GM19025 (cell line): Measurements from ENCODE around the gene PDE4D.
"Not testable (repeated sequence)": the region's sequence is repeated elsewhere in the genome, so short reads cannot be mapped to it uniquely, and the experiment has no call there.

Experiments used
- ATAC-seq: cut with Tn5 transposase; IDR thresholded peaks from one replicate; pipeline ENCODE4 v1.9.1; 2021; ENCODE audit warnings: mild to moderate bottlenecking, low read depth, moderate library complexity; ENCODE audit not compliant: unreplicated experiment

PDE4D gene

DNA sequence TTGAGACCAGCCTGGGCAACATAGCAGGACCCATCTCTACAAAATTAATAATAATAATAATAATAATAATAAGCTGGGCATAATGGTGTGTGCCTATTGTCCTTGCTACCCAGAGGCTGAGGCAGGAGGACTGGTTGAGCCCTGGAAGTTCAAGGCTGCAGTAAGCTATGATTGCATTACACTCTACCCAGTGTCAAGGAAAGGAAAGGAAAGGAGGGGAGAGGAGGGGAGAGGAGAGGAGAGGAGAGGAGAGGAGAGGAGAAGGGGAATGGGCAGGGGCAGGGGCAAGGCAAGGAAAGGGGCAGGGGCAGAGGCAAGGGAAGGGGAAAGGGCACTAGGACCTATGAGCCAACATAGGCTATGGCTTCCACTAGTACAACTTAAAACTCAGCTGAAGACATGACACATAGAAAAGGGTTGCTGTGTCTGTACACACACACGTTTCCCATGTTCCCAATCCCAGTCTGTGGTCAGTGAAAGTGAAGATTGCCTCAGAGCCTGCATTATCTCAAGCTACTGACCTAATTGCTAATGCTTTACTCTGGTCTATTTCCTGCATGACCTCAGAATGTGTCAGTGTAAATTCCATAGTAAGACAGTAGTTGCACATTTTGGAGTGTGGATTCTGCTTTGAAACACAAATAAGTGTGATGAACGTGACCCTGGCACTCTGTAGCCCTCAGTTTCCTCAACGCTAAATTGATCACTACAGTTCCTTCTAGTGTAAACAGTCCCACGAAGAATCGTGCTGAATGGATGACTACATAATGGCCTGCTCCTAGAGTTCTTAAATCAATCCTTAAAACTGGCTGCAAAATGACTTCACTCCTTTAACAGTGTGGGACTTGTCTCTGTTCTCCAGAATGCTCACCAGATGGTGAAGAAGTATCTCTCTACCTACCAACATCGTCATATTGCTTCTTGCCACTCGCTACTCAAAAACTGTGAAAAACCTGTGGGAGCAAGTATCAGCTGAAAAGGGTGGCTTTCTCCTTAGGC, 813.6 kb downstream of the PDE4D start:
- no peak for ATAC-seq

DNA sequence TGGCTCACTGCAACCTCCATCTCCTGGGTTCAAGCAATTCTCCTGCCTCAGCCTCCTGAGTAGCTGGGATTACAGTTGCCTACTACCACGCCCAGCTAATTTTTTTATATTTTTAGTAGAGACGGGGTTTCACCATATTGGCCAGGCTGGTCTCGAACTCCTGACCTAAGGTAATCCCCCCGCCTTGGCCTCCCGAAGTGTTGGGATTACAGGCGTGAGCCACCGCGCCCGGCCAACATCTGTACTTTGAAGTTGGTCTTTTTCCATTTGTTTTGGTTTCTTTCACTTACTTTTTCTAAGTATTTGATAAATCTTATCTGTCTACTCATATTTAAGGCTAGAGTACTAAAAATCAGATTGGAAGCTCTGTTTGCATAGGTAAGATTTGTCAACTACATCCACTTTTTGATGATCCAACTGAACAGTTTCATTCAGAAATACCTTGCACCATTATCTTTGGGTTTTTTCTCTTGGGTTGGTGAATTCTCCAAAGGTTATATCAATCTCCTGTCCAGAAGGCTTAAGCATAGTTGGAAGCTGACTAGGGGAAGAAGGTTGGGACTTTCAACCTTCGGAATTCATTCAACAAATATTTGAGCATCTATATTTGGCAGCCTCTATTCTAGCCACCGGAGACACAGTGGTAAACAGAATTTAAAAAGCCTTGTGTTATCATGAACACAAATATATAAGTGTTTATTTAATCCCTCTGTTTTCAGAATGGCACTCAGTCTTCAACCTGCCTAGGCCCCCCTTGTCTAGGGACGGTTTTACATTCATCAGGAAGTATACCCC, 821.6 kb downstream of the PDE4D start:
- no peak for ATAC-seq

DNA sequence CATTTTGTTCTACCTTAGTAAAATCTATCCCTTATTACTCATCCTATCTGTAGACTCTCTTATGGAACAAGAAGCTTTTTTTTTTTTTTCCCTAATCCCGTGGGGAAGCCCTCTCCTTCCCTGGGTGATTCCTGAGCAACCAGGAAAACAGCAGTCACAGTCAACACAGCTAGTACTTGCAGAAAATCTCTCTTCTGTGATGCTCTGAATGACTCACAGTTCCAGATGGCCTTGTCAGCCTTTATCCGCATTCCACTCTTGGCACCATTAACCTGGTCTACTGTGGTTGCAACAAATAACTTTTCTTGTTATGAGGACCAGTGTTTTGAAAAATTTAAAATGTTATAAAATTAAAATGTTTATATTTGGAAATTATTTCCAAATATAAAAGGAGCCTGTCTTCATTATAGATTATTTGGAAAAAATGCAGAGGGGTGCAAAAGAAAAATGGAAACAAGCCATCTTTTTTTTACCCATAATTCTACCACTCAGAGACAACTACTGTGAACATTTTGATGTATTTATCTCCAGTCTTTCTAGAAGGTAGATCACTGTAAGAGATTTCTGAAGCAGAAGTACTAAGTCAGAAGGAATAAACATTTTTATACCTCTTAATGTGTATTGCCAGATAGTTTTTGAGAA, 824.0 kb downstream of the PDE4D start:
- no peak for ATAC-seq

DNA sequence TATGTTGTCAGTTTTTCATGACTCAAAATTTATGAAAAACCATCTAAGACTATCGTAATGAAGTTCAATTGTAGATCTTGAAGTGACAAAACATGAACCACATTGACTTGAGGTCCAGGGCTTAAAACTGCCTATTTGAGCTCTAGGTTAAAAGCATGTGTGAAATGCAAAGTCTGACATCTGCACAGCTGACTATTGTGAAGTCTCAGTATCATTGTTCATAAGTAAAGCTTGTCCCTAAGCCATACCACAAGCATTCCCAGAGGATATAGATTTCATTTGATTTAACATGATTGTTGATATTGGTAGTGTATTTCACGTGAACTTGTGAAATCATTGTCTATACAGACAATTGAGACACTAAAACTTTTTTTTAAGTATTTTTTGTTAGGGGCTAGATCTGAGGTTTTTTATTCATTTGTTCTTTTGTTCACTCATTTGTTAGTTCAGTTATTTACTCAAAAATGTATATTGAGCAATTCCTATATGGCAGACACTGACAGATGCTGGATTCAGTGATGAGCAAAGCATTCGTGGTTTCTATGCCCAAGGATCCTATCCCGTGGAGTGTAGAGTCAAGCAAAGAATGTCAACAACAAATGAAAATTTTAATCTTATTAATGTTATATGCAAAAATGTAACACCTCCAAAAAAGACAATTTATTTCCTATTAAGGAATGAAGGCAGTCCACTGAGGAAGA, 825.4 kb downstream of the PDE4D start:
- ATAC-seq = no peak

DNA sequence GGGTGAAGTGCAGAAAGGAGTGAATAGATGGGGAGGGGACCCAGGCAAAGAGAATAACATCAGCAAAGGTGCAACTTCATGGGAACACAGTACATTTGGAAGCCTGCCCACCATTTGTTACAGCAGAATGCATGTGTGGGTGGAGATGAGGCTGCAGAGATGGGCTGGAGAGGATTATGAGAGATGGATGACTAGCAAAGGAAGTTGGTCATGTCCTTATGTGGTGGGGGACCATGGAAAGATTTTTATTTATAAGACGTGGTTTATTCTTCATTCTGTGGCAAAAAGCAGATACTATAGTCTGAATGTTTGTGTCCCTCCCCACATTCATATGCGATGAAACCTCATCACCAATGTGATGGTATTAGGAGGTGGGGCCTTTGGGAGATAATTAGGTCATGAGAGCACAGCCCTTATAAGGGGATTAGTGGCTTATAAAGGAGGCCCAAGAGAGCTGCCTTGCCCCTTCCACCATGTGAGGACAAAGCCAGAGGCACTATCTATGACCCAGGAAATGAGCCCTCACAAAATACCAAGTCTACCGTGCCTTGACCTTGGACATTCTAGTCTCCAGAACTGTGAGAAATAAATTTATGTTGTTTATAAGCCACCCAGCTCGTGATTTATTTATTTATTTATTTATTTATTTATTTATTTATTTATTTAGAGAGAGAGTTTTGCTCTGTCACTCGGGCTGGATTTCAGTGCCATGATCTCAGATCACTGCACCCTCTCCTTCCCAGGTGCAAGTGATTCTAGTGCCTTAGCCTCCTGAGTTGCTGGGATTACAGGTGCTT, 827.0 kb downstream of the PDE4D start:
- no peak for ATAC-seq

DNA sequence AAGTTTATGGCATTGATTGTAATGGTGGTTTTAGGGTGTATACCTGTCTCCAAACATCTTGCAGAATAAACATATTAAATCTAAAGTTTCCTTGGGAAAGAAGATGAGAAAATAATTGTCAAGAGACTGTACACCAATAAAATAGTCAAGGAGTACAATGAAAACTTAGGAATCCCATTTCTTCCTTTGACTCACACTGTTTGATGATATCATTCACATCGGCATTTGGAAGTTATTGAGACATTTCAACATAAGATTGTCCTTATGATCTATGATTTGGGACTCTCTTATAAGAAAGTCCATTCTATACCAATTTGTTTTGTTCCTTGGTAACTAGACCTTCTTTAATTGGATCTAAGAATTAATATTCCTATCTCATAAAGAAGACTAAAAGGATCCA, 828.0 kb downstream of the PDE4D start:
- no peak for ATAC-seq

DNA sequence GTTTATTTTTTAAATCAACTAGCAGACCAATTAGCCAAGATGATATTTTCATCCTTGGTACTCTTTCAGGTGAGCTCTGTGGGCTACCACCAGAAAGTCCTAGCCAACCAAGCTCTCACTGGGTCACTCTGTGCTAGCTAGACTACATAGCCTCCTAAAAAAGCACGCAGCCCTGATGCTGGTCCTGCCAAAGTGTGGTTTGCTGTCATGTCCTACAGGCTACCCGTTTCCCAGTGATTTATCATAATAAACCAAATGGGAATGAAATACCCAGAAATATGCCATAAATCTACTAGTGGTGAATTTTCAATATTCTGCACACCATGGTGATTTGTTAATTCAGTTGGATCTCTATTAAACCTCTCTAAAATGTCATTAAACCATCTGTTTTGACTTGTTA, 829.2 kb downstream of the PDE4D start:
- no peak for ATAC-seq

DNA sequence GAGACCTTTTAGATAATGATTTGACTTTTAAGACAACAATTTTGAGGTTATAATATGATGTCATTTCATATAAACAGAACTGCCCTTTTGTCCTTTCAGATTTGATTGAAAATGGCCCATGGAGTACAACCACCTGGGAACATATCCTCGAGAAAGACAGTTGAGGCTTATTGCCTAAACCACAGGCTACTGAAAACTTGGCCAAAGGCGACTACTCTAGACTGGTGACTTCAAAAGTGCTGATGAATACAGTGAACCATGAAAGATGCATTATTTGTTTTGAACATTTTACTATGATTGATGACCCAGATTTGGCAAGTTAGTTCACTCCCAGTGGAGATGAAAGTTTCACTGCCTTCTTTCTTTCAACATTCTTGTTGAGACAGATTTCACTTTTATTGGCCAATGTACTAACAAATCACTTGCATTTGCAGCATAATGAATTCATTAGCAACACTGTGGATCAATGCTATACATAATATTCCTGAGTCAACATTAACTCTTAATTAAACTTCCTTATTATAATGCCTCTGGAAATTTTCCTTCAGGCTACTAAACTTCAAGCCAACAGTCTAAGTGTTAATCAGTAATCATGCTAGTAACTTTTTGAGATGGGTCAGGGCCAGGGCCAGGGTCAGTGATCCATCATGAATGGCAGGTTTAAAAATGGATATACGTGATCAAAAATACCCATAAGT, 830.4 kb downstream of the PDE4D start:
- ATAC-seq = no peak

DNA sequence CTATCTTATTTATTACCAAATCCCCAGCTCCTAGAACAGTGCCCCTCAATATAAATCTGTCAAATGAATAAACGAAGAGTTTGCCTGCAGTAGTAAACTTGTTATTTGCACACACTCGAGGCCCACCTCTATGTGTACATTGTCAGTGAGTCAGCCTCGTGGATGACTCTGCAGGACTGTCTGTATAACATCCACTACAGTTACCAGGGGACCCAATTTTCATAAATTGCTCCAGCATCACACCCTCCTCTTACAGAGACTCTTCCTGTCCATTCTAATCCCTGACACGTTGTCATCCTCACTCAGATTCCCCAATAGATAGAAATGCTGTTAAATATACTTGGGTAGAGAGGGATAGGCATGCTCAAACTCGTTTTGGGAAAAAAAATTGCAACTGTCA, 832.1 kb downstream of the PDE4D start:
- no peak for ATAC-seq

DNA sequence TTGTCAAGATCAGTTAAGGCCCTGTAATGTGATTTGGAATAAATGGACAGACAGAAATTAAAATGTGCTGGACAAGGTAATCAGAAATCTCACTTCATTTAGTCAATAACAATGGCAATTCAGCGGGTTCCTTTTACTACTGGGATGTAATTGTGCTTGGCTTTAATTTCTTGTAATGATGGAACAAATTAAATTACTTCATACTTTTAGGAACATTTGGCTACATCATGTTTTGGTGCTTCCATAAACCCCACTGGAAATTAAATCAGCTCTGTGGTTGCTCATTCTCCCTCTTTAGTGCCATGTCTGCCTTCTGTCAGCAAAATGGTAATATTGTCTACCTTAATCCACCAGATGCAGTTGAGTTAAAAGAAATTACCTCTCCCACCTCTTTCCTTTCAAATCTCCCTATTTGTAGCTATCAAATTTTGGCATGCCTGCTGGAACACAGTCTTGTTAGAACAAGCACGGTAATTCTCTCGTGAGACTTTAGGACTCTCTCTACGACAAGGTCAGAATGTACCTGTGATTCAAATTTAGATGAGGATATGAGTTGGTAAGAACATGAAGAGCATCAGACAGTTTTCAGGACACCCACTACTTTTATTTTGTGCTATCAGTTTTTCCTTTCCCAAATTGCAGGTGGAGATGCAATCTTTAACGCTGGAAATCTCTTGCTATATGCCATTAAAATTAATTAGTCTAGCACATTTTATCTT, 834.4 kb downstream of the PDE4D start:
- no peak for ATAC-seq

DNA sequence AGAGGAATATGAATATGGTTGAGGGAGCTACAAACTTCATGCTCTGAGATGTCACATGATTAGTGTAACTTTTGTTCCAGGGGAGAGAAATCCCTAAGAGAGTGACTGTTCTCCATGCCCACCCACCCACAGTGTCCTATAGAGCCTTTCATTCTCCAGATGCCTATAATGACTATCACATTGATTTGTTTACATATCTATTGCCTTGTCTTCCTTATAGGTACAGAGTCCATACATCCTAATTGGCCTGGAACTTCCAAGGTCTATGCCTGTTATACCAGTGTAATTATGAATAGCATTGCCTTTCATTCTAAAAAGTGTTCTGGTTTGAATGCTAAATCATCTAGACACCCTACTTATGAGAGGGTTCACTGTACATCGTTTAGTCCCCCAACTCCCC, 835.3 kb downstream of the PDE4D start:
- ATAC-seq = no peak

DNA sequence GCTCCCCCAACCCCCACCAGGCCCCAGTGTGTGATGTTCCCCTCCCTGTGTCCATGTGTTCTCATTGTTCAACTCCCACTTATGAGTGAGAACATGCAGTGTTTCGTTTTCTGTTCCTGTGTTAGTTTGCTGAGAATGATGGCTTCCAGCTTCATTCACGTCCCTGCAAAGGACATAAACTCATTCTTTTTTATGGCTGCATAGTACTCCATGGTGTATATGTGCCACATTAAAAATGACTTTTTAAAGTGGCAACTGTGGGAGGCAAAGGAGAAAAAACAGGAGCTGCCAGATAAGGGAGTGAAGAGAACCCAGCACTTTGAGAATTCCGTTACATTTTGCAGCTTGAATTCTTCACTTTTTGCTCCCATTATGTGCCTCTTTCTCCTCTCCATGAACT, 836.9 kb downstream of the PDE4D start:
- not testable (repeated sequence) for ATAC-seq

DNA sequence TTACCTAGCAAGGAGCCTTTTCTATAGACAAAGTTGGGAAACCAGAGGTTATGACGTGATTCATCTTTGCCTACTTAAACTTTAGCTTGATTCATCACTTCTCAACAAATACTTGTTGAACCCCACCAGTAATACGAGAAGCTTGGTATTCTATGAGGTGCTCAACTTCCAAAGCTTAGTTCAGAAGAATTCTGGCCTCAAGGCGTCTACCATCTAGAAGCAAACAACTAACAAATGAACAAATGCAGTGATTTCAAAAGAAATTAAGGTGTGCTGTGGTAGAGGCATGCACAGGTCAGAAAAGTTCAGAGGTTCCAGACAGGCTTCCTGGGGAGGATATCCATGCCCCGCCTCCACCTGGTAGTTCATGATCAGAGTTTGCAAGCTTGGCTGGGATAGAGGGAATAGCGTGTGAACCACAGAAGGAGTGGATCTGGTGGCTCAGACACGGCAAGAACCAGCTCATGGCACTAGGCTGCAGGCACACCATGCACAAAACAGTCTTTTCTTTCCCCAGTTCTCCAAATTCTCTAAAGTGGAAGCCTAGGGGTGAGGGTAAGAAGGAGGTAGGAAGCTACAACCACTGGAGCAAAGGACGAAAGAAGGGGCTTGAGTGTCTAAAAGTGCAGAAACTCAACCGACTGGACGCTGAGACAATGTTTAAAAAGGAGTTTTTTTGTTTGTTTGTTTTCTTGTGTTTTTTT, 837.6 kb downstream of the PDE4D start:
- ATAC-seq = no peak

DNA sequence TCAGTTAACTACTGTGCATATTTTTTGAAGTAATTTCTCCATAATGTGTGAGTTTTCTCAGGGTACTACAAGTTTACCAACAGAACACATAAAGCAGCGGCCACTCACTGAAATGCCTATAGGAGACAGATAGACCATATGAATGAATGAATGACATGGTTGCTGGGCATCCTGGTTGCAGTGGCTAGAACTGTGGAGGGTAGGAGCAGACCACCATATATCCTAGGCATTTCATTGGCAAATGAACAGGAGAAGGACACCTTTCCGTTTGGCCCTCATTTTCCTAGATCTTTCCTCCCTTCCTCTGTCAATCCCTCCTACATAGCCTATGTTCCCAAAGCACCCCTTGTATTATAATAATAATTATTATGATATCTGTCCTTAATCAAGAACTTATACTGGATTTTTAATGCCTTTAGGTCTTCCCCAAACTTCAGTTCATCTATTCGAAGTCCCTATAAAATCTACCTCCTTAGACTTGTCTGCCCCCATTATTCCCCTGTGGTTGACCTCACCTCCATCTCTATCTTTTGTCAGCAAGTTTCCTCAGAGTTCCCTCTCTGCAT, 838.5 kb downstream of the PDE4D start:
- ATAC-seq = no peak

DNA sequence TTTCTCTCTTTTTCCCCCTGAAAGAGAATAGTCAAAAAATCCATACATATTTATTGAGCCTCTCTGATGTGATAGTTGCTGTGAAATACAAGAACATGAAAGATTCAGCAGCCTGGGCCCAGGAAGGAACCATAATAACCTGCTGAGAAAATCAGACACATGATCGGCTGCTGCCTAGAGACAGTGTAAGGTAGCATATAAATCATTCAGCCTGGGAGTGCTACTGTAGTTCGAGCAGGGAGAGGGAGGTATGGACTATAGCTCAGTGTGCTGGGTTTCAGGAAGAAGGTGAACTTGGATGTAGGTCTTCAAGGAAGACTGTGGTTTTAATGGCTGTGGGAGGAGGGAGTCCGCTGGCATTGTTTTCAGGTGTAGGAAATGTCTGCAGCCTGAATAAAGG, 841.6 kb downstream of the PDE4D start:
- ATAC-seq = no peak

DNA sequence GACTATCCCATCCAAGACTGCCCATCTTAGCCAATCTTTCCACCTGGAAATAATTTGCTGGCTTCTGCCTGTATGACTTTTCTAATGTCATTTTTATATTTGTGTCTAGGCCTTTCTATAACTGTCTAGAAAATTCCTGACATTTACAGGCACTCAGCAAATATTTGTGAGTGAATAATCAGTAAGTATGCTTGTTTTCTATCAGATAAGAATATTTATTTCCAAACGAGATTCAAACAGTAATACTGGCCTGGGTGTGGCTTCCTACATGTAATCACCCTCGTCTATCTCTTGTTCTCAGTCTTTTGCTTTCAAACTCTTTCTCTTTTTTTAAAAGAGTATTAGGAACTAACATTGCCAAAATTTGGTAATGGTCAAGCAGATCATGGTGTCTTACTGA, 844.4 kb downstream of the PDE4D start:
- no peak for ATAC-seq

DNA sequence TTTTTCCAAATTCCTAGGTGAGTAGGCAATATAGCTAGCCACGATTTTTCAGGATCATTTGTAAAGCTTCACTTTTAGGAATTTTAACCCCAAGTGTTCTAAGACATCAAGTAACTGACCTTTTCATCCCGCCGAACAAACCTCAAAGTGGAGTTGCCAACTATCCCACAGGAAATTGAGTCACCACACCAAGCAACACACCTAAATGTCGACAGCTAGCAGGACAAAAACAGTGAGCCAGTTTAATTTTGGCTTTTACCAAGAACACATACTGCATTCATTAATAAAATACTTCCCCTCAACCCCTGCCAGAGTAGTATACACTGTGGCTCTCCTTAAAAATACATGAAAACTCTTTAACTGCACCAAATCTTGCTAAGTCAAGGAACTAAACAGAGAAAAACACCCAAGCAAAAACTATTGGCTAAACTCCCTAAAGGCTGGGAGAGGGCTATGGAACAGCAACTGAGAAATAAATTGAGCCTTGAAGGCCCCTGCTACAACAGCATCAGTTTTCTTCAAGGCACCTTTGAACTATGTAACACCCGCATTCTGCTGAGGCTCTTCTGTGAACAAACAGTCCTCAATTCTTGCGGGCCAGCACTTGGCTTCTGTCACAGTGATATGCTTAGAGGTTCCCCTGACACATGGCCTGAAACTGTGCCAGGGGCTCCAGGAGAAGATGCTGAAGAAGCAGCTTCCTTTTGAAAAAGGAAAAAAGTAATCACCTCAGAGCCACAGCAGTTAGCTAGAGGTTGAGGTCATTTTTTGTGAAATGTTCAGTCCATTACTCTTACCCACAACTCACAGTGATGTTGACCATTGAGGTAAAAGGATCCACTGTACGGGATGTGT, 851.1 kb downstream of the PDE4D start:
- no peak for ATAC-seq
